ENCODE measurements around the gene SGSM2.

DNA sequence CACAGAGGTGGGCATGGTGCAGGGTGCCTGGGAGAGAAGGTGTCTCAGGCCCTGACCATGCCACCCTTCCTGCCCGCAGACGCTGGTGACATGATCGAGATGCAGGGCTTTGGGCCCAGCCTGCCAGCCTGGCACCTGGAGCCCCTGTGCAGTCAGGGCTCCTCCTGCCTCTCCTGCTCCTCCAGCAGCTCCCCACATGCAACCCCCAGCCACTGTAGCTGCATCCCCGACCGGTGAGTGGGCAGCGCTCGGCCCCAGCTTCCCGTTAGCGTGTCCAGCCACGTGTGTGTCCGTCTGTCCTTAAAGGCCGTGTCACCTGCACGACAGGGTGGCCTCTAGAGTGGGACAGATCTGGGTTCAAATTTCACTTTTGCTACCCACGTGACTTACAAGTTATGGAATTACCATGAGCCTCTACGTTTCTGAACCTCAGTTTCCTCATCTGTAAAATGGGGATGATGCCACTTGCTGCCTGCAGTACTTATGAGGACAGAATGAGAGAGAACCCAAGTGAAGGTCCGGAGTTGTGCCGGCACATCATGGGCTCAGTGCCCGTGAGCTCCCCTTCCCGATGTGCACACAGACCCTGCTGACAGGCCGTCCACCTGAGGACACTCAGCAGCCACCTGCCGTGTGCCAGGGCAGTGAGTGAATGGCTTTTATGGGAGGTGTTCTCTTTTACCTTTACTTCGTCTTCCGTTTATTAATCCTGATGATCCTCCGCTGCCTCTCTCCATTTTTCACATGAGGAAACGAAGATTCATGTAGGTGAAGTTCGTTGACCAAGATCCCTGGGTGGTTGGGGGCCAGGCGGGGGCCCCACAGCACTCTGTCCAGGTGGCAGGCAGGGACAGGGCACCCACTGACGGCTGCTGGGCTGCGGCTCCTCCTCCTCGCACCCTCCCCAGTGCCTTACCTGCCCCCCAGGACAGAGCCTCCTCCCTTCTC, 34.2 kb downstream of the SGSM2 start:
- TF ChIP-seq, protein P1, sequence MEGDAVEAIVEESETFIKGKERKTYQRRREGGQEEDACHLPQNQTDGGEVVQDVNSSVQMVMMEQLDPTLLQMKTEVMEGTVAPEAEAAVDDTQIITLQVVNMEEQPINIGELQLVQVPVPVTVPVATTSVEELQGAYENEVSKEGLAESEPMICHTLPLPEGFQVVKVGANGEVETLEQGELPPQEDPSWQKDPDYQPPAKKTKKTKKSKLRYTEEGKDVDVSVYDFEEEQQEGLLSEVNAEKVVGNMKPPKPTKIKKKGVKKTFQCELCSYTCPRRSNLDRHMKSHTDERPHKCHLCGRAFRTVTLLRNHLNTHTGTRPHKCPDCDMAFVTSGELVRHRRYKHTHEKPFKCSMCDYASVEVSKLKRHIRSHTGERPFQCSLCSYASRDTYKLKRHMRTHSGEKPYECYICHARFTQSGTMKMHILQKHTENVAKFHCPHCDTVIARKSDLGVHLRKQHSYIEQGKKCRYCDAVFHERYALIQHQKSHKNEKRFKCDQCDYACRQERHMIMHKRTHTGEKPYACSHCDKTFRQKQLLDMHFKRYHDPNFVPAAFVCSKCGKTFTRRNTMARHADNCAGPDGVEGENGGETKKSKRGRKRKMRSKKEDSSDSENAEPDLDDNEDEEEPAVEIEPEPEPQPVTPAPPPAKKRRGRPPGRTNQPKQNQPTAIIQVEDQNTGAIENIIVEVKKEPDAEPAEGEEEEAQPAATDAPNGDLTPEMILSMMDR (IDR thresholded peaks at IDR 0.05): no peak
- no peak for TF ChIP-seq POLR2A (IDR thresholded peaks at IDR 0.05)

All from lower leg skin (tissue), 3 donors.